ENCODE results near the gene F3. TPM values are rescaled to one million over a fixed set of nuclear protein-coding genes. Genes with fewer than 3 reads are reported as not detected.
A peak's percentile ranks its signal among the peaks of the same experiment; 100 is the strongest.

Gene F3
- total RNA-seq, 1 donor from 2014 or later: 152 TPM

GRCh38 chr1:94542088-94542870 is 720 bp upstream of the F3 start:
- TF ChIP-seq, protein P1, sequence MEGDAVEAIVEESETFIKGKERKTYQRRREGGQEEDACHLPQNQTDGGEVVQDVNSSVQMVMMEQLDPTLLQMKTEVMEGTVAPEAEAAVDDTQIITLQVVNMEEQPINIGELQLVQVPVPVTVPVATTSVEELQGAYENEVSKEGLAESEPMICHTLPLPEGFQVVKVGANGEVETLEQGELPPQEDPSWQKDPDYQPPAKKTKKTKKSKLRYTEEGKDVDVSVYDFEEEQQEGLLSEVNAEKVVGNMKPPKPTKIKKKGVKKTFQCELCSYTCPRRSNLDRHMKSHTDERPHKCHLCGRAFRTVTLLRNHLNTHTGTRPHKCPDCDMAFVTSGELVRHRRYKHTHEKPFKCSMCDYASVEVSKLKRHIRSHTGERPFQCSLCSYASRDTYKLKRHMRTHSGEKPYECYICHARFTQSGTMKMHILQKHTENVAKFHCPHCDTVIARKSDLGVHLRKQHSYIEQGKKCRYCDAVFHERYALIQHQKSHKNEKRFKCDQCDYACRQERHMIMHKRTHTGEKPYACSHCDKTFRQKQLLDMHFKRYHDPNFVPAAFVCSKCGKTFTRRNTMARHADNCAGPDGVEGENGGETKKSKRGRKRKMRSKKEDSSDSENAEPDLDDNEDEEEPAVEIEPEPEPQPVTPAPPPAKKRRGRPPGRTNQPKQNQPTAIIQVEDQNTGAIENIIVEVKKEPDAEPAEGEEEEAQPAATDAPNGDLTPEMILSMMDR (IDR thresholded peaks at IDR 0.05; ENCODE audit: insufficient read depth, low read length, poor library complexity, severe bottlenecking): no peak
- H3K4me3 ChIP-seq (ENCODE audit: low read depth, low read length): peak overlapping the region; percentile 61
- no peaks in the 10 kb centered on the region for H3K27me3 ChIP-seq (ENCODE audit: control insufficient read depth, insufficient read depth, low read length)
- DNase-seq (ENCODE audit: low read depth): no peak
- no peaks in the 10 kb centered on the region for H3K36me3 ChIP-seq (ENCODE audit: control insufficient read depth, insufficient read depth, low read length)

DNA sequence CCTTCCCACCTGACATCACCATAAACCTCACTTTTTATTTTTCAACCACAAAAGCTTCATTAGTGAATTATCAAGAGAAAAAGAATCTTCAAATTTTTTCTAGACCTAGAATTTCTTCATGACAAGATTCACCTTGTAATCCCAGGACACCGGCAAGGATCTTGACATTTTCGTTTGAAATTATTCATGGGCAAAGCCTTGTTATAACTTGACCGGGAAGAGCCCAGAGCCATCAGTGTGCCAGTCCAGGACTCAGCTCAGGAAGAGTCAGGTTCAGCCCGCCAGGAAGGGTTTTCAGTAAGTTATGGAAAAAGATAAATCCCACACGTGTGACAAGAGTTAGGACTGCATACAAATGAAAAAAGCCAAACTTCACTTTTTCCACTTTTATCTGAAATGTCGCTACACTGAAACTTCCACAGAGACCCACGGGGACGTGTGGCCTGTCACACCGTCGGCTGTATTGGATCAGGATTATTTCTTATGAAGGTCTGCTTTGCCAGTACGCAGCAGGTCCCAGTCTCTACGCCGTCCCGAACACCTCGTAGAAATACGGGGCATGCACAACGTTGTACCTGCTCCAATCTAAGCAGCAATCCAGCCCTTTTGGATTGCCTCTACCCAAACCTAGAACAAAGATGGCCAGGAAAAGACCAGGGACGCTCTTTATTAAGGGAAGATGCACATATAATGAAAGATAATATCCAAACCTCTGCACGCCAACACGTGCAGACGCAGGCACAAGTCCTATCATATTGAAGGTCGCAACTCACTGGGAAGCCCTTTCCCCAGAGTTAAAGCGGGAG is 916 bp downstream of the F3 start:
- peak overlapping the region; percentile 61 for H3K4me3 ChIP-seq (ENCODE audit: low read depth, low read length)
- no peak for DNase-seq (ENCODE audit: low read depth)
- H3K36me3 ChIP-seq (ENCODE audit: control insufficient read depth, insufficient read depth, low read length): no peaks in the 10 kb centered on the region
- TF ChIP-seq, protein P1 (IDR thresholded peaks at IDR 0.05; ENCODE audit: insufficient read depth, low read length, poor library complexity, severe bottlenecking): no peak
- H3K27me3 ChIP-seq (ENCODE audit: control insufficient read depth, insufficient read depth, low read length): no peaks in the 10 kb centered on the region

GRCh38 chr1:94539496-94539895 is 2.1 kb downstream of the F3 start:
- H3K27me3 ChIP-seq (ENCODE audit: control insufficient read depth, insufficient read depth, low read length): no peaks in the 10 kb centered on the region
- no peaks in the 10 kb centered on the region for H3K36me3 ChIP-seq (ENCODE audit: control insufficient read depth, insufficient read depth, low read length)
- TF ChIP-seq, protein P1 (IDR thresholded peaks at IDR 0.05; ENCODE audit: insufficient read depth, low read length, poor library complexity, severe bottlenecking): no peak
- DNase-seq (ENCODE audit: low read depth): no peak
- peak overlapping the region; percentile 3 for H3K4me3 ChIP-seq (ENCODE audit: low read depth, low read length)

DNA sequence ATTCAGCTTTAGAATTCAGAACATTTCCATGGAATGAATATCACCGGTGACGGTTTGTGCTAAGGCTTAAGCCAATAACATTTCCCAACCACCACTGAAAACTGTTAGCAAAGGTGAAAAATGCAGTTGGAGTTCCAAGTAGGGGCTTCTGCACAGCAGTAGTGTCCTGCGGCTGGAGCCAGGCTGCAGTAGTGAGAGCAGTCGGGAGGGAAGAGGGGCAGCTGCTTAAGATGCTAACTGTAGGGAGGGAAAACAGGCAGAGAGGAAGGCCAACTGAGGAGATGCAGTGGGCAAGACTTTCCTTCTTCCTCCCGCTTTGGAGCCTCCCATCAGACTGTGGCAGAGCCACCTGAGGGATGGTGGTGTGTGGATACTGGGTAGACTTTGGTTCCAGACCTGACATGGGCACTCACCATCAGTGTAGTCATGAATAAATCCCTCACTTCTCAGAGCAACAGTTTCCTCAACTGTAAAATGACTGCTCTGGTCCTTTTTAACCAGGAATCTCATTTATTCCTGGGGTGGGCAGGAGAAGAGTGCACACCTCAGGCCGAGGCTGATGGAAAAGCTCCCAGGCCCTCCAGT is 3.2 kb downstream of the F3 start:
- Histone ChIP-seq H3K4me3 (ENCODE audit: low read depth, low read length) (no peak overlapping the region), H3K36me3 (ENCODE audit: control insufficient read depth, insufficient read depth, low read length) (no peaks in the 10 kb centered on the region), H3K27me3 (ENCODE audit: control insufficient read depth, insufficient read depth, low read length) (no peaks in the 10 kb centered on the region)
- TF ChIP-seq, protein P1 (IDR thresholded peaks at IDR 0.05; ENCODE audit: insufficient read depth, low read length, poor library complexity, severe bottlenecking): peak; percentile 12
- no peak for DNase-seq (ENCODE audit: low read depth)

DNA sequence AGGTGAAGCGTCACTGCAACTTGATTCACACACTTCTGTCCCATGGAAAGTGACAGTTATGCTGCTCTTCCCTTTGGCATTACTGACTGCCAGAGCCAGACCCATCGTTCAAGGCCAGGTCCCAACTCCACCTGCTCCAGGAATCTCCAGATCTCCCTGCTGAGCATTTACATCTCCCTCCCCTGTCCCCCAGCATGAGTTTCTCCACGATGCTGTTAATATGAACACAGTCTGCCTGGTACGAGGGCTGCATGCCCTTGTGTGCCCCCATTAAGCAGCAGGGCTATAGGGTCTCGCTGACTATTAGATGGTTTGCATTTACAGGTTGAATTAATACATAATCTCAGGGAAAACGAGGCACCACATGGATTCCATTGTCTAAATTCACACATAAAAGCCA is 4.3 kb downstream of the F3 start:
- Histone ChIP-seq H3K27me3 (ENCODE audit: control insufficient read depth, insufficient read depth, low read length) (no peaks in the 10 kb centered on the region), H3K36me3 (ENCODE audit: control insufficient read depth, insufficient read depth, low read length) (peaks cover under 1% of the 10 kb centered on the region), H3K4me3 (ENCODE audit: low read depth, low read length) (no peak overlapping the region)
- DNase-seq (ENCODE audit: low read depth): no peak
- TF ChIP-seq, protein P1 (IDR thresholded peaks at IDR 0.05; ENCODE audit: insufficient read depth, low read length, poor library complexity, severe bottlenecking): no peak

All from kidney epithelial cell (primary cell).